Measurements from ENCODE around the gene TNFSF9. TPM values are rescaled to one million over a fixed set of nuclear protein-coding genes. Genes with fewer than 3 reads are reported as not detected.
"Not testable (repeated sequence)": the region's sequence is repeated elsewhere in the genome, so short reads cannot be mapped to it uniquely, and the experiment has no call there.

Gene TNFSF9
- total RNA-seq, 1 donor from 2014 or later: 0.34 TPM

DNA sequence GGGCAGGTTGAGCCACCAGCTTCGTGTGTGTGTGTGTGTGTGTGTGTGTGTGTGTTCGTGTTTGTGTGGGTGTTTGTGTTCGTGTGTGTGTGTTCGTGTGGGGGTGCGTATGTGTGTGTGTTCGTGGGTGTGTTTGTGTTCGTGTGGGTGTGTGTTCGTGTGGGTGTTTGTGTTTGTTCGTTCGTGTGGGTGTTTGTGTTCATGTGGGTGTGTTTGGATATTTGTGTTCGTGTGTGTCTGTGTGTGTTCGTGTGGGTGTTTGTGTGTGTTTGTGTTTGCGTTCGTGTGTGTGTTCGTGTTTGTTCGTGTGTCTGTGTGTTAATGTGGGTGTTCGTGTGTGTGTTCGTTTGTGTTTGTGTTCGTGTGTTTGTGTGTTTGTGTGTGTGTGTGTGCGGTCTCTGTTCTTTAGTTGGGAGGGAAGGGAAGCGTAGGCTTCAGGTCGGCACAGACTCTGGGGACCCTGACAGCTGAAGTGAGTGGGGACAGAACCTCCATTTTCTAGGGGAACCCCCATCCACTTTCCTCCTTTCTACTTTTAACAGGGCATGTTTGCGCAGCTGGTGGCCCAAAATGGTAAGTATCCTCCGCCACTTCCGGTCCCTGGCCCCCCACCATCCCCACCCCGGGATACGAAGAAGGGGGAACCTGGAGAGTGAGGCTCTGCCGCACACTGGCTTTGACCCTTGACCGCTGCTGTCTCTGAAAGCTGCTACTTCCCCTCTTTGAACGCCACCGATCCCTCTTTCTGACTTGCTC, 1.6 kb downstream of the TNFSF9 start:
- DNase-seq: no peak

DNA sequence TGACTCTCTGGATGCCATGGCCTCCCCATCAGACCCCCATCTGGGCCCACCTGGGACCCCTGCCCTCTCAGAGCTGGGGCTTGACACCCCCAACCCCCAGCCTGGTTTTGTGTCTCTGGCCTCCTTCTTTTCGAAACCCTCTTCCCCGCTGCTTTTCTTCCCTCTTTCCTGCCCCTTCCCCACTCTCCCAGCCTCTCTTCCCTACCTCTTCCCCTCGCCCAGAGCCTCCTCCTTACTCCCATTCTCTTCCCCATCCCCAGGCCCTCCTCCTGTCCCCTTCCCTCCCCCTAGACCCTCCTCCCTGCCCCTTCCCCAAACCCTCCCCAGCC, 2.1 kb downstream of the TNFSF9 start:
- no peak for DNase-seq

DNA sequence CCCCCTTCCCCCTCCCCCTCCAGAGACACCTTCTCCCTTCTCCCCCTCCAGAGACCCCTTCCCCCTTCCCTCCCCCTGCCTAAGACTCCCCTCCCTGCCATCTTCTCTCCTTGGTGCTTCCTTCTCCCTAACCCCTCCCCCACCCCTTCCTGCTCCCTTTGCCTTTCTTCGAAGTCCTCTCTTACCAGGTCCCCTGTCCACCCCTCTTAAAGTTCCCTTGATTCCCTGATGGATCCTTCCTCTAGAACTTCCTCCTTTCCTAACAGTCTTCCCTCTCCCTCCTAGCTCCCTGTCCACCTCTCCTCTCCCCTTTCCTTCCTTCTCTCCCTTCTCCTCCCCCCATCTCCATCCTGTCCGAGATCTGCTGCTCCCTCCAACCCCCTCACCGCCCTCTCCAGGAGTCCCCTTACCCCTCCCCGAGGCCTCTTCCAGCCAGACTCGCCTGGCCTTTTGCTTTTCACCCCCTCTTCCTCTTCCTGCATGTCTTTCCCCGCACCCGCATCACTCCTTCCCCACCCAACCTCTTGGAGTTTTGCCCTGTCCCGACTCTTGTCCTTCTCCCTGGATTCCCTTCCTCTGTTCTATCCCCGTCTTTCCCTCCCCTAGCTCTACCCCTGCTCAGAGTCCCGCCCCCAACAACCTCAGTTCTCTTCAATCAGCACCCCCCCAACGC, 3.1 kb downstream of the TNFSF9 start:
- no peak for DNase-seq

DNA sequence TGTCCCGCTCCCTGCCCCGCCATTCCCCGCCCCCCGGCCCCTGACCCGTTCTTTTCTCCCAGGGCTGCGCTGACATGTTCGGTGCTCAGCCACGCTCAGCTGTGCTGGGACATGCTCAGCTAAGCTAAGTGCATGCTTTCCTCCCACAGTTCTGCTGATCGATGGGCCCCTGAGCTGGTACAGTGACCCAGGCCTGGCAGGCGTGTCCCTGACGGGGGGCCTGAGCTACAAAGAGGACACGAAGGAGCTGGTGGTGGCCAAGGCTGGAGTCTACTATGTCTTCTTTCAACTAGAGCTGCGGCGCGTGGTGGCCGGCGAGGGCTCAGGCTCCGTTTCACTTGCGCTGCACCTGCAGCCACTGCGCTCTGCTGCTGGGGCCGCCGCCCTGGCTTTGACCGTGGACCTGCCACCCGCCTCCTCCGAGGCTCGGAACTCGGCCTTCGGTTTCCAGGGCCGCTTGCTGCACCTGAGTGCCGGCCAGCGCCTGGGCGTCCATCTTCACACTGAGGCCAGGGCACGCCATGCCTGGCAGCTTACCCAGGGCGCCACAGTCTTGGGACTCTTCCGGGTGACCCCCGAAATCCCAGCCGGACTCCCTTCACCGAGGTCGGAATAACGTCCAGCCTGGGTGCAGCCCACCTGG, 3.7 kb downstream of the TNFSF9 start:
- DNase-seq: no peak

DNA sequence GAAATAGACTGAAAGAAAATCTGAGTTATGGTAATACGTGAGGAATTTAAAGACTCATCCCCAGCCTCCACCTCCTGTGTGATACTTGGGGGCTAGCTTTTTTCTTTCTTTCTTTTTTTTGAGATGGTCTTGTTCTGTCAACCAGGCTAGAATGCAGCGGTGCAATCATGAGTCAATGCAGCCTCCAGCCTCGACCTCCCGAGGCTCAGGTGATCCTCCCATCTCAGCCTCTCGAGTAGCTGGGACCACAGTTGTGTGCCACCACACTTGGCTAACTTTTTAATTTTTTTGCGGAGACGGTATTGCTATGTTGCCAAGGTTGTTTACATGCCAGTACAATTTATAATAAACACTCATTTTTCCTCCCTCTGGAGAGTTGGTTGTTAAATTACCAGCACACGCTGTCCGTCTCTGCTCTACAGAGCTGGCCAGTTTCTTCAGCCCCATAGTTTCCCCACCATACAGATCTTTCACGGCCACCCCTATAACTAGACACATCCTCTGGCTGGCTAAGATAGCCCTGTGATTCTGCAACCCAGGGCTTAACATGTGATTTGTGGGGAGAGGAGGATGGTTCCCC, 4.8 kb downstream of the TNFSF9 start:
- no peak for DNase-seq

DNA sequence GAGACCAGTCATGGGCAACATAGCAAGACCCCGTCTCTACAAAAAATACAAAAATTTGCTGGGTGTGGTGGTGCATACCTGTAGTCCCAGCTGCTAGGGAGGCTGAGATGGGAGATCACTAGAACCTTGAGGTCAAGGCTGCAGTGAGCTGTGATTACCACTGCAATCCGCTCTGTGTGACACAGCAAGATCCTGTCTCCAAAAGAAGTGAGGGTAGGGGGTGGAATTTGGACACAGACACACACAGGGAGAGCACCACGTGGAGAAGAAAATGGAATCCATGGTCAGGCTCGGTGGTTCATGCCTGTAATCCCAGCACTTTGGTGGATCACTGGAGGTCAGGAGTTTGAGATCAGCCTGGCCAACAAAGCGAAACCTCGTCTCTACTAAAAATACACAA, 8.7 kb downstream of the TNFSF9 start:
- DNase-seq: no peak

DNA sequence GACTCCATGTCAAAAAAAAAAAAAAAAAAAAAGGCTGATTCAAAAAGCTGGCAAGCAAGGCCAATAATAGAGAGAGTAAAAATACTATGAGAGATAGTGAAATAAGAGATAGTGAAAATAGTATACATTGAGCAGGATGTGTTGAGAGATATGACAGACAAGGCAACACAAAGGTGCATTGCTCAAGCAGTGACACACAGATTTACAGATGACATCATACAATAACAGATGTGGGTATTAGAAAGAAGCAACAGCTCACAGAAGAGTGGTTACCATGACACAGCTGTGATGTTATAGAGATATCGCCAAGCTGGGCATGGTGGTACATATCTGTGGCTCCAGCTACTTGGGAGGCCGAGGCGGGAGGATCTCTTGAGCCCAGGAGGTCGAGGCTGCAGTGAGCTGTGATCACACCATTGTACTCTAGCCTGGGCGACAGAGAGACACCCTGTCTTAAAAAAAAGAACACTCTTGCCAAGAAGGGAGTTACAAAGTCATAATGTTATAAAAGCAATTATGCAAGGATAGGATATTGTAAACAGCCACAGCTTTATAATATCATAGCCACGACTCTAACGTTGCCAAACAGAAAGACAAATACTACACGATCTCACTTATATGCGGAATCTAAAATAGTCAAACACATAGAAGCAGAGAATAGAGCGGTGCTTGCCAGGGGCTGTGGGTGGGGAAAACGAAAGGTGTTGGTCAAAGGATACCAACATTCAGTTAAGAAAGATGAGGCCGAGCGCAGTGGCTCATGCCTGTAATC, 10.3 kb downstream of the TNFSF9 start:
- DNase-seq: no peak

DNA sequence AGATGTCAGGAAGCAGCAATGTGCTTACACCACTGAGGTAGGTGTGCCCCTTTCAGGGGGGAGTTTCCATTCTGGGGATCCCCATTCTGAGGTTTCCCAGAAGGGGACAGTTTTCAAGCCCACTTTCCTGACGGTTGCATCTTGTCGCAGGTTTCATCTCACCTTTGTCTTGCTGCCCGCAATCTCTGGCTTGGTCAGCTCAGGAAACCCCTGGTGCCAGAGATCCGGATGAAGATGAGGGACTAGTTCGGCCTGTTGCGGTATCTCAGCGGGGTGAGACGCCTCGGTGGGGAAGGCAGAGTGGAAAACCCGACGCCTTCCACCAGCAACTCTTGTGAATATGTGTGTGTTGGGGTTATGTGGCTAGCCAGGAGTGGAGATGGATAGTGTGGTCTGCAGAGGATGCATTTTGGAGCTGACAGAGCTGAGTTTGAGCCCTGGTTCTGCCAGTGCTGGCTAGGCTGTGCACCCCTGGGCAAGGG, 13.1 kb downstream of the TNFSF9 start:
- no peak for DNase-seq

DNA sequence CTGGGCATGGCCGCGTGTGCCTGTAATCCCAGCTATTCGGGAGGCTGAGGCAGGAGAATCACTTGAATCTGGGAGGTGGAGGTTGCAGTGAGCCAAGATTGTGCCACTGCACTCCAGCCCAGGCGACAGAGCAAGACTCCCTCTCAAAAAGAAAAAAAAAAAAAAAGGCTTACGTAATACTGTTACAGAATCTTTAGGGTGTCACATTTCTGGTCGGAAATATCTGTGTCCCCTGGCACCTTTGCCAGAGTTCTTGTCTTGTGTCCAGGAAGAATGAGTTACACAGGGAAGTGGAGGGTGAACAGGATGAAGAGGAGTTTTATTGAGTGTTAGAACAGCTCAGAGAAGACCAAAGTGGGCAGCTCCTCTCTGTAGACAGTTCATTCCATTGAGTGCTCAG, 19.9 kb downstream of the TNFSF9 start:
- not testable (repeated sequence) for DNase-seq

DNA sequence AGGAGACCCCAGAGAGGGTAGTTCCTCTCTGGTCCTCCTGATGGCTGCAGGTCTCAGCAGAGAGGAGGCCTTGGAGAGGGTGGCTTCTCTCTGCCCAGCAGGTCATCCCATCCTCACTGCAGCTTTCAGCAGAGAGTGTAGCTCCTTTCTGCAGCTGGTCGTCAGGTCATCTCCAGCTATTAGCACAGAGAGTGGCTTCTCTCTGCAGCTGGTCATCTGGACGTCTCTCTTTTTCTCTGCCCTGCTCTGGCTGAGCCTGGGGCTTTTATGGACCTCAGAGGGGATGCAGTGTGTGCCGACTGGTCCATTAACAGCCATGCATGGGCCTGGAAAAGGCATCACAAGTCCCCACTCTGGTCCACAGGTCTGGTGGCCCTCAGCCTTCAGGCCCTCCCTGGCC, 20.3 kb downstream of the TNFSF9 start:
- DNase-seq: no peak

DNA sequence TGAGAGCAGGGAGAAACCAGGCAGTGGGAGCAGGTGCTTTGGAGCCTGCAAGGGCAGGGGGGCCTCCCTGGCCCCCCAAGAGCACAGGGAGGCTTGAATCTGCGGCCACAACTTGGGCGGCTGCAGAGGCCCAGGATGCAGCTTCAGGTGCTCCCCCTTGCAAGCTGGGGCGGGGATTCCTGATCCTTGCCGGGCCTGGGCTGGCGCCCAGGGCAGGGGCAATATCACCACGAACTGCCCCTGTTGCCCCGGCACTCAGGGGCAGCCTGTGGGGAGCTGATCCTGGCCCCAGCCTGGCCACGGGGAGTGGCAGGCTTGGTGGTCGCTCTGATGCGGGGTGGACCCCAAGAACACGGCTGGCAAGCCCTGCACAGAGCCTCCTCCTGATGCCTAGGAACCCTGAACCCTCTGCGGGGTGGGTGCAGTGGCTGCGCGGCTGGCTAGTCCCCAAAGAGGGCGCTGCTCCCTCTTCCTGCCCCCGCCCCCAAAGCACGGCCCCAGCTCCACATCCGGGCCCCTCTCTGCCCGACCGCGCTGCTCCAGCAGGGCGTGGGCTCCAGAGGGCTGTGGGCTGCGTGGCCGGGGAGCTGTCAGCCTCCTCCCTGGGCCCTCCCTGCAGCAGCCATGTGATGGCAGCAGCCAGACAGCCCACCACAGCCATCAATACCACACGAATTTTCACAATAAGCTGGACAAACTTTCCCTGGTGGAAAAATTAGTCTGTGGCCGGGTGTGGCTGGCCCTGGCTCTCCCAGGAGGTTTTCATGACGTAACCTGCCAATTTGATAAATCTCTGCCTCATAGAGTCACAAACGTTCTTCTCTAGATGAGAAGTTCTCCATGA, 21.0 kb downstream of the TNFSF9 start:
- DNase-seq: peak; percentile 18

DNA sequence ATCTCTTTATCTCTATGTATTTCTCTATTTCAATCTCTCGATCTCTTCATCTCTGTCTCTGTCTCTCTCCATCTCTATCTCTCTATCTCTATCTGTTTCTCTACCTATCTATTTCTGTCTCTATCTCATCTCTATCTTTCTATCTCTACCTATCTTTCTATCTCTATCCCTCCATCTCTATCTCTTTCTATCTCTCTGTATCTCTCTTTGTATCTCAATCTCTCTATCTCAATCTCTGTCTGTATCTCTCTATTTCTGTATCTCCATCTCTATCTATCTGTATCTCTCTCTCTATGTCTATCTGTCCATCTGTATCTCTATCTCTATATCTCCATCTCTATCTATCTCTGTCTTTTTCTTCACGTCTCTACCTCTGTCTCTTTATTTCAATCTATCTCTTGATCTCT, 25.2 kb downstream of the TNFSF9 start:
- DNase-seq: no peak

DNA sequence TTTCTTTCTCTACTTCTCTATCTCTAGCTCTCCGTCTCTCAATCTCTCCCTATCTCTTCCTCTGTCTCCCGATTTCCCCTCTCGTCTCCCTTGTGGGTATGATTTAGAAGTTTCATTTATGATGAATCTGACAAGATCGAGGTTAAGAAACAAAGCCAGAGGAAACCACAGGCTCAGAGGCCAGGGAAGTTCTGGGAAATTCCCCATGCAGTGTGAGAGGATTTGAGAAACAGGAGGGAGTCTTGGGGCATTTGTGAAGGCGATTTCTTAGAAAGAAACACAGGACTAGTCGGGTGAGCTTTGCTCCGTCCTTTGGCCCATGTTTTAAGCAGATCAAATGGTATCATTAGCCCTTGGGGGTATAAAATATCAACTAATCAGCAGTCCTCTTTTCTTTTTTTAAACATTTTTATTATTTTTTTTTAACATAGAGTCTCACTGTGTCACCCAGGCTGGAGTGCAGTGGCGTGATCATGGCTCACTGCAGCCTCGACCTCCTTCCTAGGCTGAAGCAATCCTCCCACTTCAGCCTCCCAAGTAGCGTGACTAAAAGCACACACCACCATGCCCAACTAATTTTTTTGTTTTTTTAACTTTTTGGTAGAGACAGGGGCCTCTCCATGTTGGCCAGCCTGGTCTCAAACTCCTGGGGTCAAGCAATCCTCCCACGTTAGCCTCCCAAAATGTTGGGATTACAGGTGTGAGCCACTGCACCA, 25.8 kb downstream of the TNFSF9 start:
- peak; percentile 28 for DNase-seq

DNA sequence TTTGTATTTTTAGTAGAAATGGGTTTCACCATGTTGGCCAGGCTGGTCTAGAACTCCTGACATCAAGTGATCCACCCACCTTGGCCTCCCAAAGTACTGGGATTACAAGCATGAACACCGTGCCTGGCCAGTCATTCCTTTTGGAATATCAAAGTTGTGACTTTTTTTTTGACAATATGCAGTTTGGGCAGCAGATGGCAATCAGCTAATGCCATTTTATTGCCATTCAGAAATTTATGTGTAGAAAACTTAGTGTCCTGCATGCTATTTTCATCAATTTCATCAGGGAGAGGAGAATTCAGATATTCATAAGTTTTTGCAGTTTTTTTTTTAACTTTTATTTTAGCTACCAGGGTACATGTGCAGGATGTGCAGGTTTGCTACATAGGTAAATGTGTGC, 31.6 kb downstream of the TNFSF9 start:
- DNase-seq: not testable (repeated sequence)

DNA sequence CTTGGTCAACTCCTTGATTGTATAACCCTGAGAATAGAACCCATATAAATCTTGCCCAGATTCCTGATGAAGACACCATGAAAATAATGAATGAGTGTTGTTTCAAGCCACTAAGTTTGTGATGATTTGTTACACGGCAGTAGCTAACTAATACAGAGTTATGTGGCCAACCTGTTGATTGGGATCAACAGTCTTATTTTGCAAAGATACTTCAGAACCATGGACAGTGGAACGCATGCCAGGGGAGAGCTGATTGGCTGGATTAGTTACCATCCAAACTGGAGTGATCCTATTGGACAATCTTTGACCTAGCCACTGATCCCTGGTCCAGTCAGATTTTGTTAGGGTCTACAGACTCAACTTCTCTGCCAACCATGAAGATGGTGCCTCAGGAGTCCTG, 33.6 kb downstream of the TNFSF9 start:
- peak; percentile 53 for DNase-seq

DNA sequence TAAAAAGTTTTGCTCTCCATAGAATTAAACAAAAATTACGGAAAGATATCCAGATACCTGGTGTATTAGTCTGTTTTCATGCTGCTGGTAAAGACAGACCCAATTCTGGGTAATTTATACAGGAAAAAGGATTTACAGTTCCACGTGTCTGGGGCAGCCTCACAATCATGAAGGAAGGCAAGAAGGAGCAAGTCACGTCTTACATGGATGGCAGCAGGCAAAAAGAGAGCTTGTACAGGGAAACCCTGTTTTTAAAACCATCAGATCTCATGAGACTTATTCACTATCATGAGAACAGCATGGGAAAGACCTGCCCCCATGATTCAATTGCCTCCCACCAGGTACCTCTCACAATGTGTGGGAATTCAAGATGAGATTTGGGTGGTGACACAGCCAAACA, 35.9 kb downstream of the TNFSF9 start:
- not testable (repeated sequence) for DNase-seq

DNA sequence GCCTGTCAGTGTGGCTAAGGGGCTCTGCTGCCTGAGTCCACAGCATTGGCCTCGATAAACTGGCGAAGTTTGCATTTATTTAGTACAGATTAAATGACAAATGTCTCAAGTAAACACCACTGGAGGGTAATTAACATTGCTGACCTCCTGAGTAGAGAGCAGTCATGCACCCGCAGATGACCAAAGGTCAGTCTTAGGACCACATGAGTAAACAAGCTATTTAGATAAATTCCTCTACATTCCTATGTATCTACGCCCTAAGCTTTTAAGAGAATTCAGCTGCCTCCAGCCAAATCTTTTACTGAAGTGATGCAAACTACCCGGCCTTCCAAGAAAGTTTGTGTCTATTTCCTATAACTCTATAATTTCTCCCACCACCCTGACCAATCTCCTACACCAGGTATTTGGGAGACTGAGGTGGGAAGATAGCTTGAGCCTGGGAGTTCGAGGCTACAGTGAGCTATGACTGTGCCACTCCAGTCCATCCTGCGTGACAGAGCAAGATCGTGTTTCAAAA, 37.2 kb downstream of the TNFSF9 start:
- no peak for DNase-seq

DNA sequence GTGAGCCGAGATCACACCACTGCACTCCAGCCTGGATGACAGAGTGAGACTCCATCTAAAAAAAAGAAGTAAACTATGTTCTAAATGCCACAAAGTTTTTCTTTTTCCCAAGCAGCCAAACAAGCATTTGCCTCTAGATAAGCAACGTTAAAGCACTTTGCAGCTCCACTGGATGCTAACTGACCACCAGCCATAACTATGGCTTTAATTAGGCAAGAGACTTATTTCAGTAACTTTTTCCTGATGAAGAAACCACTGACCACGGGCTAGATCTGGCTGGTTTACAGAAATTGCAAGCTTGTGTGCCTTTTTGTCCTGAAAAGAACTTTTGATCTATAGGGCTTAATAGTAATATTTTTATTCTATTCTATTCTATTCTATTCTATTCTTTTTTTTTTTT, 38.0 kb downstream of the TNFSF9 start:
- DNase-seq: no peak

DNA sequence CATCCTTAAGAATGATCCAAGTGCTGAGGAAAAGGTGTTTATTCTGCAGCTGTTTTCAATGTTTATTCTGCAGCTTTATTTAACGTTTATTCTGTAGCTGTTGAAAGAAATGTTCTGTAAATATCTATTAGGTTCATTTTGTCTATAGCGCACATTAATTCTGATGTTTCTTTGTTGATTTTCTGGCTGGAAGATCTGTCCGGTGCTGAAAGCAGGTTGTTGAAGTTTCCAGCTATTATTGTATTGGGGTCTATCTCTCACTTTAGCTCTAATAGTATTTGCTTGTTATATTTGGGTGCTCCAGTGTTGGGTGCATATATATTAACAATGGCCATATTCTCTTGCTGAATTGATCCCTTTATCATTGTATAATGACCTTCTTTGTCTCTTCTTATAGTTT, 39.9 kb downstream of the TNFSF9 start:
- no peak for DNase-seq

DNA sequence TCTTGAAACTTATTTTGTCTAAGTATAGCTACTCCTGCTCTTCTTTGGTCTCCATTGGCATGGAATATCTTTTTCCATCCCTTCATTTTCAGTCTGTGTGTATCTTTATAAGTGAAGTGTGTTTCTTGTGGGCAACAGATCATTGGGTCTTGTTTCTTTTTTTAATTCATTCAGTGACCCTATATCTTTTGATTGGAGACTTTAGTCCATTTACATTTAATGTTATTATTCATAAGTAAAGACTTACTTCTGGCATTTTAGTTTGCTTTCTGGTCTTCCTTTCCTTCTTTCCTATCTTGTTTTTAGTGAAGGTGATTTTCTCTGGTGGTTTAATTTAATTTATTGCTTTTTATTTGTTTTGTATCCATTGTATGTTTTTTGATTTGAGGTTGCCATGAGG, 40.3 kb downstream of the TNFSF9 start:
- no peak for DNase-seq

DNA sequence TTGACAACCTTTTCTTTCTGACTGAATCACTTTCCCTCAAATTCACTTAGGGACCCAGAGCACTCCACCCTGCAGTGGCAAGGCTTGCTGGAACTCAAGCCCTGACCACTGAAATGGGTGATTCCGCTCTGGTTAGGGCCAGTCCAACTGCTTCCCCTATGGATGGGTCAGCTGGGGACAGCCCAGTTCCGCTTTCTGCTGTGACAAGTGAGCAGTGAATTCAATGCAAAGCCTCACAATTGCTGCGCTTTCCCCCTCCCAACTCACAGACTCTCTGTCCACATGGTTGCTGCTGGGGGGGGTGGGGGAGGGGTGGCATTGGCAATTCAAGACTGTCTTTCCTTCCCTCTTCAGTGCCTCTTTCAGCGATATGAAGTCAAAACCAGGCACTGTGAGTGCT, 41.4 kb downstream of the TNFSF9 start:
- DNase-seq: no peak

Data from dermis blood vessel endothelial cell (primary cell).